HG02623 (cell line): ENCODE results near the gene KRTAP12-1.

Source experiments
- ATAC-seq: cut with Tn5 transposase; IDR thresholded peaks from one replicate; pipeline ENCODE4 v1.9.1; 2021; ENCODE audit warnings: moderate library complexity; ENCODE audit not compliant: unreplicated experiment

Gene KRTAP12-1, protein sequence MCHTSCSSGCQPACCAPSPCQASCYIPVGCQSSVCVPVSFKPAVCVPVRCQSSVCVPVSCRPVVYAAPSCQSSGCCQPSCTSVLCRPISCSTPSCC

DNA sequence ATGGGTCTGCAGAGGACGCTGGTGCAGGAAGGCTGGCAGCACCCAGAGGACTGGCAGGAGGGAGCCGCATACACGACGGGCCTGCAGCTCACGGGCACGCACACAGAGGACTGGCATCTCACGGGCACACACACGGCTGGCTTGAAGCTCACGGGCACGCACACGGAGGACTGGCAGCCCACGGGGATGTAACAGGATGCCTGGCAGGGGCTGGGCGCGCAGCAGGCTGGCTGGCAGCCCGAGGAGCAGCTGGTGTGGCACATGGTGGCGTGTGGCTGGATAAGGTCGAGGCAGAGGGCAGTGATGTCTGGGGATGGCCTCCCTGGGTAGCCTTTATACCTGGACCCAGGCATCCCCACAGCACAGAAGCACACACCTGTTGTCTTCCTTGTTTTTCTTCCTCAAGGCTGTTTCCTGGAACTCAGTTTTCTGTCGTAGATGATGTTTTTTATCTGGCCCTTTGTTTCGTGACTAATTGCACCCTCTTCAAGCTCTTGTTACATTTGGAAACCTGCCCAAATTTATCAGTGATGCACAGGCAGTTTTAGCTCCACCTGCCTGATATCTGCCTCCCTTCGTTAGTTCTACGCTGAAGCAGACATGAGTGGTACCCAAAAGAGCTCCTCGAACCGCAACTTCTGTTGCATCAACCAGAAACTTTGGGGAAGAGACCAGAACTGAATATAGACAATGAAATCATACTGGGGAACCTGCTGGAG is at the start of gene KRTAP12-1:
KRTAP12-1 (minus strand) TSS at position 303 of the 719 bp plus-strand sequence; CDS start at position 263, 40 bp downstream.
- ATAC-seq = no peak

DNA sequence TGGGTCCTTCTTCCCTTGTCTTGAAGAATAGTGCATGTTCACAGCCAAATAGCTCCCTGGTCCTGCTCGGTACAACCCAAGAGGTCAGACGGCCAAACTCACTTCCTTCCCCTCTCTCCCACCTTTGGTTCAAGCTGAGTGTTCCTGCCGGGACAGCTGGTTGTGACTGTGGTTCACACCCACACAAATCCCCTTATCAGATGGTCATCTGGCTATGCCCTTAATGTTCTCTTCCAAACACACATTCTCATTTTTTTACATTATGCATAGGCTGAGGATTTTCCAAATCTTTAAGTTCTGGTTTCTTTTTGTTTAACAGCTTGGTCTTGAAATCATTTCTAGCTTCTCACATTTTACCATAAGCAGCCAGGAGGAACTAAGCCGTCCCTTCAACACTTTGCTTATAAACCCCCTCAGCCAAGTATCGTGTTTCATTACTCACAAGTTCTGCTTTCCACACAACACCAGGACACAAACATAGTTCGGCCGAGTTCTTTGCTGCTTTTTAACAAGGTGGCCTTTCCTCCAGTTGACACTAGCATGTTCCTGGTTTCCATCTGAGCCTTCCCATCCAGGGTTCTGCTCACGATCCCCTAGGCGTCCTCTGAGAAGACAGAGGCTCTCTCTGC is 49.1 kb upstream of the KRTAP12-1 start:
- no peak for ATAC-seq

DNA sequence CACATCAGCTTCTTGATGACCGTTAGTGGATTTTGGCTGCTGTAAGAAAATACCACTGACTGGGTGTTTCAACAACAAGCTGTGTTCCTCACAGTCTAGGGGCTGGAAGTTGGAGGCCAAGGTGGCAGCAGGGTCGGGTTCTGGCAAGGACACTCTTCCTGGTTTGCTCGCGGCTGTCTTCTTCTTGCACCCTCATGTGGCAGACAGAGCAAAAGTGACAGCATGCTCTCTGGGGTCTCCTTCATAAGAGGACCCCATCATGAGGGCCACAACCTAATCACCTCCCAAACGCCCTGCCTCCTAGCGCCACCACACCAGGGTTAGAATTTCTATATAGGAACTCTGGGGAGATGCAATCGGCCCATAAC is 48.0 kb upstream of the KRTAP12-1 start:
- ATAC-seq = no peak

DNA sequence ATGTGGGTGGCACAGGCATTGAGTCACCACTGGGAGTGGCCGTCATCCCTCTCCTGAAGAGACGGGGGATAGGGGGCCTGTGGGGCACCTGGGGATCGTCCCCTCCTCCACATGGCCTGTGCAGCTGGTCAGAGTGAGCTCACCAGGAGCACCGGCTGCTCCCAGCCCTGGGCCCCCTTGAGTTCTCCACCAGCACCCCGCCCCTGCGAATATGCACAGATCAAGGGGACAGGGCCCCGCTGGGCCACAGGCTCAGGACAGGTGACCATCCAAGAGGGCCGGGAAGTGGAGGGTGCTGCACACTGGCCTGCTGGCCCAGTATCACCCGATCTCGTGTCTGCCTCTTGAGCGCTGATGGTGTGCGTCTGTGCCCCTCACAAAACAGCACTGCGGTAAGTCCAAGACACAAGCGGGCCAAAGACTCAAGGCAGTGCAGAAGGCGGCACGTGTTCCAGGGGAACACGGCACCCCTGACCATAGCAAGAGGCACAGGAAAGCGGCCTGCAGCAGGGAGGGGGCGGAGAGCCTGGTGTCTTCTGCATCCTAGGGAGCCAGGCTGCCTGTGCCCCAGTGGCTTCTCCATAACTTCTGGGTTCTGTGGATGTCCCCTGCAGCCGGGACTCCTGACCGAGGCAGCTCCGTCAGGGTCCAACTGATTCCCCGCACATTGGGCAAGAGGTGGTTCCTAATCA is 47.5 kb upstream of the KRTAP12-1 start:
- ATAC-seq = no peak

DNA sequence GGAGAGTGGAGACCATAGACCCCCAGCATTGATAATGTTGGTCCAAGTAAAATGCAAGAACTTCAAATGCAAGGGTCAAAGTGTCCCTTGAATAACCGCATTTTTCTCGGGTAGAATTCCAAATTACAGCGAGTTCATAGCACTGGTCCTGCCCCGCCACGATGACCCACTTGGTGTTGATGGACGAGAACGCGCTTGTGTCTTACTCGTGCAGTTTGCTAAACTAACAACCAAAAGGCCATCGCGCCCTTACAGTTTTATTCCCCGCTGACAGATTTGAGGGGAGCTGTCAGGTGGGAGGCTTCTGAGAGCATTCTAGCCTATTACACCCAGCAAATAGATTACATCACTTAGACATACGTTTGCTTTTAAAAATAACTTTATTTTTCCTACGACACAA is 46.8 kb upstream of the KRTAP12-1 start:
- ATAC-seq = no peak

DNA sequence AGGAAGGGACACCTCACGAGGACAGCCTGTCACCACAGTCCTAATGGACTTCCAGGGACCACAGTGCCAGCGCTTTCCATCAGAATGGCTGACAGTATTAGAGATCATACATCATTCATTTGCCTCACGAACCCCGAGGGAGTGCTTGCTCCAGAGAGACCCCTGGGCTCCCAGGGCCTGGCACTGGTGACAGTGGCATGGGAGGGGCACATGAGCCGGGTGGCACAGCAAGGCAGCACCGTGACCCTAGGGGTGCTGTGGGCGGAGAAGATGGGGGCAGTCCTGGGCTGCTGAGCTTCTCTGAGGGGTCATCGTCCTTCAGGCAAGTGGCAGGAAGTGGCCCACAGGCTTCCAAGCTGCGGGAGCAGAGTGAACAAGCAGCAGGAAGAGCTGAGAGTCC is 45.8 kb upstream of the KRTAP12-1 start:
- ATAC-seq = no peak

DNA sequence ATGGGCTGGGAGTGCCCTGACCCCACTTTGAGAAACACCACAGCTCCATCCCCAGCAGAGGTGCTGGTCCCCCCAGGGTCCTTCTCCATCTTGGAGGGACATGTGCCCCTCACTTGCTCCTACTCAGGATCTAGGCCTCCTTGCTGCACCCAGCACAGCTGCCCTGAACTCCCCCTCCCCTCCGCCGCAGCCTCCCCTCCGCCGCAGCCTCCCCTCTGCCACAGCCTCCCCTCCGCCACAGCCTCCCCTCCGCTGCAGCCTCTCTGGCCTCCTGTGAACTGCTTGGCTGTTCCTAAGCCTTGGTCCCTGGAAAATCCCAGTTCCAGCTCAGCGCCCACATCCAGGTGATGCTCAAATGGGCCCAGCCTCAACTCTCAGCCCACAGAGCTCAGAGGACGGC is 45.4 kb upstream of the KRTAP12-1 start:
- ATAC-seq = no peak

DNA sequence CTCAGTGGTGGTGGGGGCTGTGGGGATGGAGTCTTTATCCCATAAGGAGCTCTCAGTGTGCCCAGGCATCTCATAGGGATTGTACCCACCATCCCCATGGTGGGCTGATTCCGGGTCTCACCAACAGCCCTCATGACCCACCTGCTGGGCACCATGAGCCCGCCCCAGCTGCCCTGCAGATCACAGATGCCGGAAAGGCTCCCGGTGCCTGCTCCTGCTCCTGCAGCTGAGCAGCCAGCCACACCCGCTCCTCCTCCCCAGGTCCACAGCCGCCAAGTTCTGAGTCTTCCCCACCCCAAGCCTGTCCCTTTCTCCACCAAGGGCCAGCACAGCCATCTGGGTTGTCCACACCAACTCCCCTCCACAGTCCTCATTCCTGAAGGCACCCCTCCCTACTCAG is 44.9 kb upstream of the KRTAP12-1 start:
- no peak for ATAC-seq

DNA sequence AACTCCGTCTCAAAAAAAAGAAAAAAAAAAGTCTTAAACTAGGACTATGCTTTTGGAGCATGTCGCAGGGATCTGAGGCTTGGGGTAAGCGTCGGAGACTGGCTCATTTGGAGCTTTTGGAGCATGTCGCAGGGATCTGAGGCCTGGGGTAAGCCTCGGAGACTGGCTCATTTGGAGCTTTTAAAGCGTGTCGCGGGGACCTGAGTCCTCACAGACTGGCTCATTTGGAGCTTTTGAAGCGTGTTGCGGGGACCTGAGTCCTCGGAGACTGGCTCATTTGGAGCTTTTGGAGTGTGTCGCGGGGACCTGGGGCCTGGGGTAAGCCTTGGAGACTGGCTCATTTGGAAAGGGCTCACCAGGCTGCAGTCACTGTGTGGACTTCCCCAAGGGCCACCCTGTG is 43.0 kb upstream of the KRTAP12-1 start:
- no peak for ATAC-seq

DNA sequence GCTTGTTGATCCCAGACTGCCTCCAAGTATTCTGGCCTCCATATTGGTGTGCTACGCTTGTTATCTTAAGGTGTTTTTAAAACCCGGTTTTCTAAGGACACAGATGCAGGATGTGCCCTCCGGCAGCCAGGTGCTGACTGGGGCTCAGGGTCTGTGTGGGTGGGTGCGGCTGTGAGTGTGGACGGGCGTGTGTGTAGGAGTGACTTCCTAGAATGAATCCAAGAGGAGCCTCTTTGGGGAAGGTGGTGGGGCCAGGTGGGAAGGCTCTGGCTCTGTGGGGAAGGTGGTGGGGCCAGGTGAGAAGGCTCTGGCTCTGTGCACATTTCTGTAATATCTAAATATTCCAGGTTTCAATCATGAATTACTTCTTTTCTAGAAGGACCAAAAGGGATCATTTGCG is 42.2 kb upstream of the KRTAP12-1 start:
- ATAC-seq = no peak

DNA sequence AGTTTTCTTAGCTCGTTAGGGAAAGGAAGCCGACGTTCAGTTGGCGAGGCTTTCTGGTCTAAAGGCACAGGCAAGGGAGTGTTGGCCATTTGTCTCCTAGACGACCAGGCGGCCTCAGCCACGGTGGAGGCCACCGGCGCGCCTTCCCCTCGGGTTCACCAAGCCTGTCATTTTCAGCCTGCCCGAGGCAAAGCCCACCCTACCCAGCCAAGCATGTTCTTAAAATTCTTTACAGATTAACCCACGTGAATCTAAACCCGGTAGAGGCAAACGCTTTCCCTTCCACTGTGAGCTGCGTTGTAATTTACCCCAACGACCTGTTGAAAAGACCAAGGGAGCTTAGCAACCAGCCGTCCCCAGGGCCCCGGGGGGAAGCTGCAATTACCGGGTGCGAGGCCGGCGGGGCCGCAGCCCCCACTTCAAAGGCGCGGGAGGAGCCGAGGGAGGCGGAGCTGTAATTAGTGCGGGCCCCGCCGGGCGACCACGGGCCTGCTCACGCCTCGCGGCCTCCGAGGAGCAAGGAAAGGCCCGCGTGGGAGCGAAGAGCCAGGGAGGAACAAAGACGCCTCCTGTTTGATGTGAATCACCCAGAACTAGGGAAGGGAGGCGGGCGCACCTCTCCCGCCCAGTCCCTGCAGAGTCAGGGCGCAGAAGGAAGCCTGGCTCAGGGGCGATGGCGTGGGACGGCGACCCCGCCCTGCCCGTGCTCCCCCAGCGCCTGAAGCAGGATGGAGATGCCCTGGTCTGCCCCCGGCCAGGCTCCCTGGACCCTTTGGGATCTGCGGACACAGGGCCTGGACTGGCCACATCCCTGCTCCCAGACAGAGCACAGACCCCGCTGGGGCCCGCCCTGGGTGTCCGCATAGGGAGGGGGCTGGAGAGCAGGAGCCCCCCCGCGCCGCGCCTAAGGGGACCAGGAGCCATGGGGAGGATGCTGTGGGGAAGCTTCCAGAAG is 41.5 kb upstream of the KRTAP12-1 start:
- ATAC-seq = no peak

DNA sequence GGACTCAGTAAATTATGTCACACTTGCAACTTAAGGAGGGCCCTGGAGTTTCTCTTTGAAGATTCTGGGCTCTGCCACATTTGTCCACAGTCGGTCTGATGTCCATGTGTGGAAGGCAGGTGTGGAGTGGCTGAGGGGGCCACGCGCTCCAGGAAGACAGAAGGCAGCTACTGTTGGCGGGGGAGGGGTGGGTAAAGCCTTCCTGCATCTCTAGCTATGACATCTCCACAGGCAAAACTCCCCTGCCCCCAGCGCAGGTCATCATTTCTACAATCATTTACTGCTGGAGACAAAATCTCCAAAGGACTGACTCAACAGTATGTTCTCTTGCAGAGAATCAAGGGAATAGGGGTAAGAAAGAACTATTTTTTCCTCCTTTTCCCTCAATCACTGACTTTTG is 40.8 kb upstream of the KRTAP12-1 start:
- no peak for ATAC-seq

DNA sequence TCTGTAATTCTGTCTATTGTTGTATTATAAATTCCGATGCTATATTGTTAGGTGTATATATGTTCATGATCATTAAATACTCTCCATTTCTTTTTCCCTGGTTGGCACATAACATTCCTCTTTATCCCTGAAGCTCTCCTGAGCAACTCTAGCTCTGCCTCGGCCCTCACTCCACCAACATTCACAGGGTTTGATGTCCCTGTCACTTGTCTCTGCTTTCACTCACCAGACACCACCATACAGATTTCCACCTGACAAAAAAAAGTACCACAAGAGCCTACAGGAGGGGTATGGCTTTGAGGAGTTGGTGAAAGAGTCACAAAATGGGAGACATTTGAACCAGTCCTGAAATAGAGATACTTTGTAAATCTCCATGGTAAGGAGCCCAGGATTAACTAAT is 38.2 kb upstream of the KRTAP12-1 start:
- no peak for ATAC-seq

DNA sequence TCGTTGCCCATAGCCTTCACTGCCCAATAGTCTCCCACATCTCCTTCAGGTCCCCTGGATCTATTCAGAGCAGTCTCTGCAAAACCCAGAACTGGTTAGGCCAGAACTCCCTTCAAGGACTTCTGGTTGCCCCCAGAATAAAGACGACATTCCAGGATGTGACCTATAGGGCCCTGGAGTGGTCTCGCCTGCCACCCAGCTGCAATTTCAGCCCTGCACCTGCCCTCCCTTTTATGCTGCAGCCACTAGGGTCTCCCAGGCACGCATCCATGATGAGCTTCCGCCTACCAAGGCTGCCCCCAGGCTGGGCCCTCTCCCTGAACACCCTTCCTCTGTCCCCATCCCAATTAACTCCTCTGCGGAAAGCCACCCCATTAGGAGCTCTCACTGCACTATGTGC is 36.6 kb upstream of the KRTAP12-1 start:
- no peak for ATAC-seq

DNA sequence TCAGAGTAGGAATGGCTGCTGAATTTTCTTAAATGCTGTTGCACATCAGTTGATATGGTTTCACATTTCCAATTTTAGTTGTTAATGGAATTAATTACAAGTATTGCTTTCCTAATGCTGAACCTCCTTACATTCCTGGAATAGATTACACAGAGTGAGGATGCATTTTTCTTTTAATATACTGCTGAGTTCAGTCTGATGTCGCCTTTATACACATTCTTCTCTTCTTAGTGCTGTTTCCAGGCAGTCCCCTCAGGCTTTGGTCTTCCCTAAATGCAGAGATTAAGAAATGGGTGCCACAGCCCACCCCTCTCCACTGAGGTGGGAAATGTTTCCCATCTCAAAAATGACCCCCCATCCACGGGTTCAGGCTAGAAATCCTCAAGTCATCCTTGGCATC is 36.1 kb upstream of the KRTAP12-1 start:
- no peak for ATAC-seq

DNA sequence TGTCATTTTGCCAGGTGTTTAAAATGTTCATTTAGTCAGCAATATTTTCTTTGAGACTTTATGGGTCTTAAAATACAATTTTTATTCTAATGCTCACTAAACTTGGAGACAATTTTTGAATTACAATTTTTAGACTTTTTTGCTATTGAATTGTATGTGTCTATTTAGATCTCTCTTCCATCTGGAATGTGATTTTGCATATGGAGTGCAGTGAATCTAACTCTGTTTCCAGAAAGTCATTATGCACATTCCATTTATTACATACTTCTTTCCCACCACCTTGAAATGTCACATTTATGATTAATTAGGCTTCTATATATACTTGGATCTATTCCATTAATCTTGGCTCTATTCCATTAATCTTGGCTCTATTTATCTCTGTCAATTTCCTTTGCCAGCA is 35.0 kb upstream of the KRTAP12-1 start:
- ATAC-seq = no peak

DNA sequence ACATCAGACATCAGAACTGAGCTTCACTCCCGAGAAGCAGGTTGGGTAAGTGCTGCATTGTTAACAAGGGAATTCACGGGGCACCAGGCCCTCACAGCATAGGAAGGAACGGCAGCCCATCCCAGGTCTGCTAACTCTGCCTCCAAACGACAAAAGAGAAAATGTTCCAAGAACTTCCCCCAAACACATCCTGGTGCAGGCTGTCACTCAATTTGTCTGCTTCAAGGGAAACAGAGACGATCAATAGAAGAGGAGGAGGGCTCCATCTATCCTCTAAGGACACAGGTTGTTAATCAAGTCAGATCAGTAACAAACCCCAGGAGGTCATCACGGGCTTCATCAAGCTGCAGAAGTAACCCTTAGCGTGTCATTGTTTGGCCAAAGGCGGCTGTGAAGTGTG is 32.9 kb upstream of the KRTAP12-1 start:
- ATAC-seq = no peak

DNA sequence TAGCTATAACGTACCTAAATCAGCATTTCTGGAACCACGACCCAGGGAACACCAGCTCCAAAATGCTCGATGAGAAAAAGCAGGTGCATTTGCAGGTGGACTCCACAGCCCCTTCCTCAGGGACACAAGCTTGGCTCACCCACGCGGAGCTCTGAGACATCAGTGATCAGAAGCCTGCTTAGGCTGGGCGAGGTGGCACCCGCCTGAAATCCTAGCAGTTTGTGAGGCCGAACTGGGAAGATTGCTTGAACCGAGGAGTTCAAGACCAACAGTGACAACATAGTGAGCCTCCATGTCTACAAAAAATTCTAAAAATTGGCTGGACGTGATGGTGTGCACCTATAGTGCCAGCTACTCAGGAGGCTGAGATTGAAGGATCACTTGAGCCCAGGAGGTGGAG is 31.9 kb upstream of the KRTAP12-1 start:
- ATAC-seq = no peak

DNA sequence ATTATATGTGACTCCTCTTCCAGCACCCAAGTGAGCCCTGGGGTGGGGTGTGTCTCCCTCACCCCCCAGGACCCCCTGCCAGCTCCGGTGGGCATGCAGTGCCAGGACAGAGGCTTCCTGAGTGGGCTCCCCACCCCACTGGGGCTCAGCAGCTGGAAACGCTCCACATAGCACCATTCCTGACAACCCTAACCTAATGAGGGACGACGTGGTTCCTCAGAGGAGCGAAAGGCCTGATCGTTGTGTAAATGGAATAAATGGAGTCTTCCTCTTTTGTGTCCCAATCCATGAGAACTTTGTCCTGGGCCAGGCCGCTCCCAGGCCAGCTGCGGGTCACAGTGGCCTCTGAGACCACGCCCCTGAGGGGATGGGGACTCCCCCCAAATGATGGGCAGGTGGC is 31.2 kb upstream of the KRTAP12-1 start:
- no peak for ATAC-seq

DNA sequence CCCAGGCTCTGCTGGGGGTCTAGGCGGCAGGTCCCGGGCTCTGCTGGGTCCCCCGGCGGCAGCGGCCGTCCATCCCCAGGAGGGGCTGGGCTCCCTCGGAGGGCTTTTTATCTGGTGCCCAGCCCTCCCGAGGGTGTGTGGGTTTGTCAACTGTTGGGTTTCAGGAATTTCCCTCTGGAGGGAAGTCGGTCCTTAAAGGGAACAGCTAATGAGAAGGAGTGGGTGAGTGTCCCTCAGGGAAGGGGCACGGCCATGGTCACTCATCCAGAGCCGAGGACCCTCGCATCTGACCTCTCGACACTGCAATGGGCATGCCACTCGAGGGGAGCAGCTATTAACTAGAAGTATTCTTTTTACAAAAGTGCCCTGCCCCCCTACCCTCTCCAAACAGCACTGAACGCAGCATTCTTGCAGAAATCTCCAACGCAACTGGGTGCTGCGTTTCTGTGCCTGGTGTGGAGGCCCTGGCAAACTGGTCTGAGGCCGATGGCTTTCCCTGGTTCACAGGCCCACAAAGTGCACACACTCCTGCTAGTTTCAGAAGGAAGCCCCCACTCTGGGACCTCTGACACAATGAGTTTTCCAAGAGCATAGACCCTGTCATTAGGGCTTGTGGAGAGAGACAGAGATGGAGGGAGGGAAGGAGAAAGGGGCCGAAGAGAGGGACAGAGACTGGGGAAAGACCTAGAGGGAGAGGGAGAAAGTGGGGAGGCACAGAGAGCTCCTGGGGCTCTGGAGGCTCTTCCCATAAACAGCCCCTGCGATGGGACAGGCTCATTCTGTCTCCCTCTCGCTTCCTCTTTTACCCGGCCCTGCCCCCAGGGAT is 30.5 kb upstream of the KRTAP12-1 start:
- ATAC-seq = no peak
